GM18858 (cell line): ENCODE results near the gene DNM1.
"Not testable (repeated sequence)": the region's sequence is repeated elsewhere in the genome, so short reads cannot be mapped to it uniquely, and the experiment has no call there.

Source experiments
- ATAC-seq: cut with Tn5 transposase; IDR thresholded peaks from one replicate; pipeline ENCODE4 v1.9.1; 2021; ENCODE audit not compliant: unreplicated experiment

Gene DNM1

GRCh38 chr9:128222880-128223670 is 19.9 kb downstream of the DNM1 start:
- no peak for ATAC-seq

- no peak for ATAC-seq
Measured at GRCh38 chr9:128224877-128225276, 21.7 kb downstream of the DNM1 start.

GRCh38 chr9:128225770-128226411 is 22.7 kb downstream of the DNM1 start:
- ATAC-seq, result no peak

- no peak for ATAC-seq
Measured at GRCh38 chr9:128226412-128226801, 23.2 kb downstream of the DNM1 start.

GRCh38 chr9:128230897-128231296 is 27.7 kb downstream of the DNM1 start:
- not testable (repeated sequence) for ATAC-seq

GRCh38 chr9:128231638-128232527 is 28.7 kb downstream of the DNM1 start:
- ATAC-seq, result no peak

GRCh38 chr9:128232528-128233428 is 29.6 kb downstream of the DNM1 start:
- ATAC-seq, result no peak

GRCh38 chr9:128233817-128234406 is 30.7 kb downstream of the DNM1 start:
- no peak for ATAC-seq

GRCh38 chr9:128242124-128242523 is 38.9 kb downstream of the DNM1 start:
- no peak for ATAC-seq

- ATAC-seq, result no peak
Measured at GRCh38 chr9:128242828-128243214, 39.6 kb downstream of the DNM1 start.

GRCh38 chr9:128243215-128244018 is 40.2 kb downstream of the DNM1 start:
- no peak for ATAC-seq

GRCh38 chr9:128244091-128244836 is 41.1 kb downstream of the DNM1 start:
- ATAC-seq, result no peak

- no peak for ATAC-seq
Measured at GRCh38 chr9:128244837-128245231, 41.7 kb downstream of the DNM1 start.

- no peak for ATAC-seq
Measured at GRCh38 chr9:128245421-128246151, 42.4 kb downstream of the DNM1 start.

- no peak for ATAC-seq
Measured at GRCh38 chr9:128246471-128246870, 43.3 kb downstream of the DNM1 start.

- ATAC-seq, result no peak
Measured at GRCh38 chr9:128247226-128247803, 44.1 kb downstream of the DNM1 start.

- ATAC-seq, result no peak
Measured at GRCh38 chr9:128249558-128249907, 46.4 kb downstream of the DNM1 start.
